Progenitor cell of endocrine pancreas (in vitro differentiated cells): ENCODE measurements around the gene NOL12. TPM values are rescaled to one million over a fixed set of nuclear protein-coding genes. Genes with fewer than 3 reads are reported as not detected.

Experiments
- DNase-seq: peaks from one replicate; pipeline ENCODE4 v3.0.0; 2021; ENCODE audit warnings: low spot score; ENCODE audit not compliant: unreplicated experiment
- H3K27ac Mint-ChIP-seq: 2 replicates; pipeline ENCODE4 v1.8.0; 2021; ENCODE audit warnings: mild to moderate bottlenecking, moderate library complexity, mixed read lengths
- H3K27me3 Mint-ChIP-seq: 2 replicates; pipeline ENCODE4 v1.8.0; 2021; ENCODE audit warnings: mixed read lengths
- H3K36me3 Mint-ChIP-seq: 2 replicates; pipeline ENCODE4 v1.8.0; 2022; ENCODE audit warnings: mixed read lengths; ENCODE audit not compliant: insufficient read depth
- H3K4me1 Mint-ChIP-seq: 2 replicates; pipeline ENCODE4 v1.8.0; 2021; ENCODE audit warnings: low read depth, mixed read lengths
- H3K4me3 Mint-ChIP-seq: 2 replicates; pipeline ENCODE4 v1.8.0; 2021; ENCODE audit warnings: low read depth, mild to moderate bottlenecking, moderate library complexity, mixed read lengths
- H3K9me3 Mint-ChIP-seq: 2 replicates; pipeline ENCODE4 v1.8.0; 2021; ENCODE audit warnings: low read depth, mixed read lengths
- total RNA-seq: library from RNA; stranded (reverse); gene quantifications from 2 replicates; pipeline ENCODE4 v1.2.1, GENCODE V29; 2021
- TF ChIP-seq, protein P1 (sequence below): fragments of 200-600 bp; sonication (generic); IDR thresholded peaks from one replicate; pipeline ENCODE4 v1.5.0; 2021; ENCODE audit warnings: antibody characterized with exemption, mild to moderate bottlenecking; ENCODE audit not compliant: unreplicated experiment

NOL12 gene
- total RNA-seq, 1 donor from 2014 or later = 17.1 TPM

DNA sequence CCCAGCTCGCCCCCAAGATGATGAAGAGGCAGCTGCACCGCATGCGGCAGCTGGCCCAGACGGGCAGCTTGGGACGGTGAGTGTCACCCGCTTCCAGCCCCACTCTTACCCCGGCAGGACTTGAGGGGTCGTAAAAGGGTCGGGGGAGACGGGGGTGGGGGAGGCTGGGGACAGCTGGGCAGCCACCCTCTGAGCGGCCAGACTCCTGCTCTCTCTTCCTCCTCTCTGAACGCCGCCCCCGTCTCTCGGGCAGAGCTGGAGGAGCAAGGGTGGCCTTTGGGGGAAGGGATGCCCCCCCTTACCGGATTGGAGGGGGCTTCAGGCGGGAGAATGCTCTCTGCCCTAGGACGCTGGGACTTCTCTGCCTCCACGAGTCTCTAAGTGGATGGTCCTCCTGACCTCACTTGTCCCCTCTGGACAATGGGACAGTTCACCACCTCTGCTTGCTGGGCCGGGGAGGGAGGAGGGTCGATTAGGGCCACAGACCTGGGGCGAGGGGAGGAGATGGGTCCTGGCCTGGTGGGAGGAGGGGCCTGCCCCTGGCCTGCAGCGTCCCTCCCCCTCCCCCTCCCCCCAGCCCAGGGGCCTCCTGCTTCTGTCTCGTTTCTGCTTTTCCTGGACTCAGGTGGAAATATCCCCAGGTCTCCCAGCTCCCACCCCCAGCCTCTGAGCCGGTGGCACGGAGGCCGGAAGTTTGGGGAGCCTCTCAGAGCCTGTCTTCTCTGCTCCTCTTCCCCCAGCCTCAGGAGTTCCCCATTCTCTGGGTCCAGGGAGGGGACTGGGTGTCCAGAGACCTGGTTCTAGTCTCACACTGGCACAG lies 46.2 kb upstream of the NOL12 start:
- no peaks in the 10 kb centered on the region for H3K27me3 Mint-ChIP-seq
- no peak for DNase-seq
- no peaks in the 10 kb centered on the region for H3K9me3 Mint-ChIP-seq
- peaks cover 9% of the 10 kb centered on the region for H3K4me1 Mint-ChIP-seq
- H3K36me3 Mint-ChIP-seq = peaks cover 2% of the 10 kb centered on the region
- H3K4me3 Mint-ChIP-seq = peak overlapping the region; percentile 80
- TF ChIP-seq, protein P1, sequence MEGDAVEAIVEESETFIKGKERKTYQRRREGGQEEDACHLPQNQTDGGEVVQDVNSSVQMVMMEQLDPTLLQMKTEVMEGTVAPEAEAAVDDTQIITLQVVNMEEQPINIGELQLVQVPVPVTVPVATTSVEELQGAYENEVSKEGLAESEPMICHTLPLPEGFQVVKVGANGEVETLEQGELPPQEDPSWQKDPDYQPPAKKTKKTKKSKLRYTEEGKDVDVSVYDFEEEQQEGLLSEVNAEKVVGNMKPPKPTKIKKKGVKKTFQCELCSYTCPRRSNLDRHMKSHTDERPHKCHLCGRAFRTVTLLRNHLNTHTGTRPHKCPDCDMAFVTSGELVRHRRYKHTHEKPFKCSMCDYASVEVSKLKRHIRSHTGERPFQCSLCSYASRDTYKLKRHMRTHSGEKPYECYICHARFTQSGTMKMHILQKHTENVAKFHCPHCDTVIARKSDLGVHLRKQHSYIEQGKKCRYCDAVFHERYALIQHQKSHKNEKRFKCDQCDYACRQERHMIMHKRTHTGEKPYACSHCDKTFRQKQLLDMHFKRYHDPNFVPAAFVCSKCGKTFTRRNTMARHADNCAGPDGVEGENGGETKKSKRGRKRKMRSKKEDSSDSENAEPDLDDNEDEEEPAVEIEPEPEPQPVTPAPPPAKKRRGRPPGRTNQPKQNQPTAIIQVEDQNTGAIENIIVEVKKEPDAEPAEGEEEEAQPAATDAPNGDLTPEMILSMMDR = no peak
- no peak overlapping the region for H3K27ac Mint-ChIP-seq

DNA sequence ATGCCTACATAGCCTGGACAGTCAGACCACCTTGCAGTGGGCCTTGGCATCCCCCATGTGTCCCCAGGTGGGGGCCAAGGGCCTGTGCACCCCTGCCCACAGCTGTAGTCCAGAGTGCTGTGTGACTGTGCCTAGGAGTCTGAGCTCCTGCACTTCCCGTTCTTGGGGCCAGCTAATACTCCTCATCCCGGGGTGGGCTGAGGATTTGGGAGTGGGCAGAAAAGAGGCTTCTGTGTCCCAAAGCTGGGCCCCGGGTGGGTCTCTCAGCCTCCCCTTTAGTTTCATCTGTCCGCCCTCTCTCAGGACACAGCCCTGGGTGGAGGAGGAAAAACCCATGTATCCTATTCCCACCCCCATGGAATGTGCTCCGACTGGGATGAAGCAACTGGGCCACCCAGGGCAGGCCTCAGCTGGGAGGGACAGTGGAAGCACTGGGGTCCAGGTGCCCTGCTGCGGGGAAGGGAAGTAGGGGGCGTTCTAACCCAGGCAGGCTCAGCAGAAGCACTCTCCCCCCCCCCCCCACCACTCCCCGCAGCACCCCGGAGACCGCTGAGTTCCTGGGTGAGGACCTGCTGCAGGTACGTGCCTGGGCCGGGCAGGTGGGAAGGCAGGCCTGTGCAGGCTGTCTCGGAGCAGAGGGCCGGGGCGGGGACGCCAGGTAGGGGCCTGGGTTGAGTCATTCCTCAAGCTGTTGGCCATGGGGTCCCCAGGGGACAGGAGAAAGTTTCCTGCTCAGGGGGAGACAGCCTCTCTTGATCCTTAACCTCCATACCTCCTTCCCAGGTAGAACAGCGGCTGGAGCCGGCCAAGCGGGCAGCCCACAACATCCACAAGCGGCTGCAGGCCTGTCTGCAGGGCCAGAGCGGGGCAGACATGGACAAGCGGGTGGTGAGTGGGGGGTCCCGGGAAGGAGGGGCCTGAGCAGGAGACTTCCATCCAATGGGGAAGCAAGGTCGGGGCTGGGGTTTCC lies 45.3 kb upstream of the NOL12 start:
- TF ChIP-seq, protein P1 = no peak
- Mint-ChIP-seq H3K4me1 (peaks cover 9% of the 10 kb centered on the region), H3K27me3 (no peaks in the 10 kb centered on the region), H3K4me3 (peak overlapping the region; percentile 80), H3K36me3 (peaks cover 2% of the 10 kb centered on the region), H3K27ac (no peak overlapping the region), H3K9me3 (no peaks in the 10 kb centered on the region)
- DNase-seq = no peak

DNA sequence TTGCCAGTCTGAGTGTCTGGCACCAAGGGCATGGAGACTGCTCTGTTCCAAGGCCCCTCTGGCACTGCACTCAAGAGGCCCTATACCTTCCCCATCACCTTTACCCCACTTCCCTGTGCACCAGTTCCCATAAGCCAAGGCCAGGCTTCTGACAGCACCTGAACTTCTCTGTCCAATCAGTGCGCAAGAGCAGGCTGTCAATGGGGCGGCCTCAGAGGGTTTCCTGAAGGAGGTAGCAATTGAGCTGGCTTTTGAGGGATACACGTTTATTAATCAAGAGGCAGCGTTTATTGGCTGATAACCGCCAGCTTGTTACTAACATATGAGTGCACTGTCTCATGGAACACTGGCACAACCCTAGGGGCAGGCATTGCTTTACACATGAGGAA lies 44.6 kb upstream of the NOL12 start:
- Mint-ChIP-seq H3K36me3 (peaks cover 2% of the 10 kb centered on the region), H3K9me3 (no peaks in the 10 kb centered on the region), H3K4me3 (no peak overlapping the region), H3K4me1 (peaks cover 9% of the 10 kb centered on the region), H3K27ac (no peak overlapping the region), H3K27me3 (no peaks in the 10 kb centered on the region)
- no peak for DNase-seq
- TF ChIP-seq, protein P1 = no peak

DNA sequence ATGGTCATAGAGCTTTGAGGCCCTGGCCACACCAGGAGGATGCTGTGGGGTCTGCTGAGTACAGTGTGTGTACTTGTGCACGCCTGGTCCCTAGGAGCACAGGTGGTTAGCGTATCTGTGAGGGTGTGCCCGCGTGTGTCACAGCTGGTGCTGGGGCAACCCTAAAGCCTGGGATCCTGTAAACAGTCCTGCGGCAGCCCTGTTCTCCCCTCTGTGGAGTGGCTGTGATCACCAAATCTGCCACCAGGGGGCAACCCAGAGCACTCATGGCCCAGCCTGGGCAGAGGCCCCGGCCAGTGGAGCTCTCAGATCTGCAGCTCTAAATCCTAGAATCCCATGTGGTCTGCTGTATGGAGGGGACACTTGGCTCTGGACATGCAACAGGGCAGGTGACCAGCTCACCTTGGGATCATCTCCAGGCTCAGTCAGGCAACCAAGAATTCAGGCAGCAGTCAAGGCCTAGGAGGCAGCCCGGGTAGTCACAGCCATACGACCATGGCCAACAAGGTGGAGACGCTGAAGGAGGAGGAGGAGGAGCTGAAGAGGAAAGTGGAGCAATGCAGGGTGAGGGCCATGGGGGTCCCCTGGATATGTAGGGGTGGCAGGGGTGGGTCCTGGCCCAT lies 42.8 kb upstream of the NOL12 start:
- Mint-ChIP-seq H3K4me1 (peaks cover 9% of the 10 kb centered on the region), H3K9me3 (no peaks in the 10 kb centered on the region), H3K27me3 (no peaks in the 10 kb centered on the region), H3K4me3 (no peak overlapping the region), H3K36me3 (peaks cover 2% of the 10 kb centered on the region), H3K27ac (peak overlapping the region; percentile 82)
- peak; percentile 90 for DNase-seq
- TF ChIP-seq, protein P1 = peak; percentile 89

DNA sequence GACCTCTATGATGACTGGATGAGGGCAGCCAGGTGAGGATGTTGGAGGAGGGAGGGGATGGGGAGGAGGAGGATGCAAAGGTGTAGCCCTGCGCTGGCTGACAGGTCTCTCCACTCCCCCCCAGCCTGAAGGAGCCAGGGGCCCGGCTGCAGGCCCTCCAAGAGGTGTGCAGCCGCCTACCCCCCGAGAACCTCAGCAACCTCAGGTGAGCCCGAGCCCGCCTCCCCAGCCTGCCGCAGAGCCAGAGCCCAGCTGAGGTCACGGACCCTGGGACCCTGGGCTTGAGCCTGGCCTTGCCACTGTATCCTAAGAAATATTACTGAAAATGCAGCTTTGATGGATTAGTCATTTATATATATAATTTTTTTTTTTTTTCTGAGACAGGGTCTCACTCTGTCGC lies 38.8 kb upstream of the NOL12 start:
- Mint-ChIP-seq H3K27ac (no peak overlapping the region), H3K4me3 (no peak overlapping the region), H3K9me3 (no peaks in the 10 kb centered on the region), H3K4me1 (no peaks in the 10 kb centered on the region), H3K36me3 (peaks cover 3% of the 10 kb centered on the region), H3K27me3 (no peaks in the 10 kb centered on the region)
- TF ChIP-seq, protein P1 = no peak
- DNase-seq = no peak
